Measurements from ENCODE around the gene ERCC2. TPM values are rescaled to one million over a fixed set of nuclear protein-coding genes. Genes with fewer than 3 reads are reported as not detected.
A peak's percentile ranks its signal among the peaks of the same experiment; 100 is the strongest.

ERCC2 gene
- polyA plus RNA-seq, 1 donor (not counting 4 experiments of a cell fraction or from before 2014, with no cell fraction given) = 27.6 TPM

DNA sequence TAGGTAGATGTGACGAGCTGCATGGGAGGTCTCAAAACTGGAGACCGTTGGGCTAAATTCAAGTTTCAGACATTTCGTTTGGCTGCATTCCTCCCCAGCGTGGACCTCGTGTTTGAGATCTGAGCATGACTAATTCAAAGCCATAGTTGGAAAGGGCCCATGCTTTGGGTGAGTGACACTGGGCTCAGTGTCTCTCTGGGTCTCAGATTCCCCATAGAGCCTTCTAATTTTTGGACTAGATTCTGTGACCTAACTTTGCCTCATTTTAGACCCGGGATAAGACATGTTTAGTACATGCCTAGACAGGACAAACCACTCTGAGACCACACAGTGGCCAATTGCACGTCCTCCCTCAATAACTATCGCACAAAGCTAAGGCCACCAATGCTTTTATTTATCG, 64.3 kb downstream of the ERCC2 start:
- Histone ChIP-seq H3K4me3 (ENCODE audit: control insufficient read depth in 2 of 3, extremely low read depth in 1 of 3, insufficient read depth in 2 of 3, low read depth in 1 of 3, low read length in 3 of 3) (peak overlapping the region in 1 of 3 experiments; percentile 13), H3K9me1 (ENCODE audit: control insufficient read depth, extremely low read depth, insufficient read depth, low read length) (no peaks in the 10 kb centered on the region), H3K27ac (ENCODE audit: control insufficient read depth, insufficient read depth, low read length) (no peak overlapping the region), H3K27me3 (ENCODE audit: control insufficient read depth, extremely low read depth, insufficient read depth, low read length) (no peaks in the 10 kb centered on the region), H3K4me1 (ENCODE audit: control insufficient read depth, extremely low read depth, insufficient read depth, low read length) (peaks cover 12% of the 10 kb centered on the region), H3K9ac (ENCODE audit: control insufficient read depth, extremely low read depth, insufficient read depth, low read length) (no peak overlapping the region), H3K4me2 (ENCODE audit: control insufficient read depth, extremely low read depth, insufficient read depth, low read depth, low read length) (peak overlapping the region; percentile 62), H3K9me3 (ENCODE audit: control insufficient read depth, low read depth, low read length) (no peaks in the 10 kb centered on the region), H4K20me1 (ENCODE audit: control insufficient read depth, extremely low read depth, insufficient read depth, low read length) (no peaks in the 10 kb centered on the region), H2AFZ (ENCODE audit: control insufficient read depth, low read length) (no peak overlapping the region), H3K79me2 (ENCODE audit: control insufficient read depth, insufficient read depth, low read length) (no peaks in the 10 kb centered on the region), H3K36me3 (ENCODE audit: control insufficient read depth in 2 of 2, extremely low read depth in 1 of 2, insufficient read depth in 2 of 2, low read length in 2 of 2) (peaks cover 0 to 2% of the 10 kb centered on the region in 2 experiments)
- FAIRE-seq (peak; percentile 77), DNase-seq (ENCODE audit: low read depth, low spot score) (no peak)
- dilution Hi-C loops (cut with MboI; ENCODE audit: extremely low pct_ligation_motif_present, low sequenced_read_pairs) = no loop called here
- TF ChIP-seq EZH2 (IDR thresholded peaks at IDR 0.05; ENCODE audit: low read length) = no peak
- TF ChIP-seq, protein P1, sequence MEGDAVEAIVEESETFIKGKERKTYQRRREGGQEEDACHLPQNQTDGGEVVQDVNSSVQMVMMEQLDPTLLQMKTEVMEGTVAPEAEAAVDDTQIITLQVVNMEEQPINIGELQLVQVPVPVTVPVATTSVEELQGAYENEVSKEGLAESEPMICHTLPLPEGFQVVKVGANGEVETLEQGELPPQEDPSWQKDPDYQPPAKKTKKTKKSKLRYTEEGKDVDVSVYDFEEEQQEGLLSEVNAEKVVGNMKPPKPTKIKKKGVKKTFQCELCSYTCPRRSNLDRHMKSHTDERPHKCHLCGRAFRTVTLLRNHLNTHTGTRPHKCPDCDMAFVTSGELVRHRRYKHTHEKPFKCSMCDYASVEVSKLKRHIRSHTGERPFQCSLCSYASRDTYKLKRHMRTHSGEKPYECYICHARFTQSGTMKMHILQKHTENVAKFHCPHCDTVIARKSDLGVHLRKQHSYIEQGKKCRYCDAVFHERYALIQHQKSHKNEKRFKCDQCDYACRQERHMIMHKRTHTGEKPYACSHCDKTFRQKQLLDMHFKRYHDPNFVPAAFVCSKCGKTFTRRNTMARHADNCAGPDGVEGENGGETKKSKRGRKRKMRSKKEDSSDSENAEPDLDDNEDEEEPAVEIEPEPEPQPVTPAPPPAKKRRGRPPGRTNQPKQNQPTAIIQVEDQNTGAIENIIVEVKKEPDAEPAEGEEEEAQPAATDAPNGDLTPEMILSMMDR (optimal IDR thresholded peaks at IDR 0.05 in 1 of 3, IDR thresholded peaks at IDR 0.05 in 1 of 3, conservative IDR thresholded peaks at IDR 0.05 in 1 of 3; ENCODE audit: extremely low read depth in 1 of 3, insufficient read depth in 2 of 3, low read length in 3 of 3) = no peak

DNA sequence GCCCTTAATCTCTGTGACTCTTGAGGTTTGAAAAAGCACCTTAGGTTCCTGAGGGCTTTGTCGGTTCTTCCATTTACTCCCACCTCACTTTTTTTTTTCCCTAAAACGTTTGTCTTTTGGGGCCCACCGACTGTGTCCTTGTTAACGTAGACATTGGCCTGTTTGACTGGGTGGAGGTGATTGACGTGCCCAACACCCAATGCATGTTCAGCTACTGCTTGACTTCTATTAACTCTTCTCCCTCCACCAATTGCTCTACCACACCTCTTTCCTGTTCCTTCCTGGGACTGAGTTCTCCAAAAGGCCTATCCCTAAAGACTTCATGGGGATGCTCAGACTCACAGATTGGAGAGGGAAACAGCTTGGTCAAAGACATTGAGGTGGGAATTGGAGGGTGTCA, 65.0 kb downstream of the ERCC2 start:
- no peak overlapping the region for H3K27ac ChIP-seq (ENCODE audit: control insufficient read depth, insufficient read depth, low read length)
- no peaks in the 10 kb centered on the region for H3K27me3 ChIP-seq (ENCODE audit: control insufficient read depth, extremely low read depth, insufficient read depth, low read length)
- dilution Hi-C loops (cut with MboI; ENCODE audit: extremely low pct_ligation_motif_present, low sequenced_read_pairs) = no loop called here
- H3K79me2 ChIP-seq (ENCODE audit: control insufficient read depth, insufficient read depth, low read length) = no peaks in the 10 kb centered on the region
- no peak for FAIRE-seq
- H2AFZ ChIP-seq (ENCODE audit: control insufficient read depth, low read length) = no peak overlapping the region
- no peak overlapping the region for H3K9ac ChIP-seq (ENCODE audit: control insufficient read depth, extremely low read depth, insufficient read depth, low read length)
- DNase-seq (ENCODE audit: low read depth, low spot score) = no peak
- TF ChIP-seq, protein P1 (optimal IDR thresholded peaks at IDR 0.05 in 1 of 3, IDR thresholded peaks at IDR 0.05 in 1 of 3, conservative IDR thresholded peaks at IDR 0.05 in 1 of 3; ENCODE audit: extremely low read depth in 1 of 3, insufficient read depth in 2 of 3, low read length in 3 of 3) = no peak
- TF ChIP-seq EZH2 (IDR thresholded peaks at IDR 0.05; ENCODE audit: low read length) = no peak
- no peak overlapping the region for H3K4me3 ChIP-seq (ENCODE audit: control insufficient read depth in 2 of 3, extremely low read depth in 1 of 3, insufficient read depth in 2 of 3, low read depth in 1 of 3, low read length in 3 of 3)
- H3K4me1 ChIP-seq (ENCODE audit: control insufficient read depth, extremely low read depth, insufficient read depth, low read length) = peaks cover 12% of the 10 kb centered on the region
- peak overlapping the region; percentile 62 for H3K4me2 ChIP-seq (ENCODE audit: control insufficient read depth, extremely low read depth, insufficient read depth, low read depth, low read length)
- H4K20me1 ChIP-seq (ENCODE audit: control insufficient read depth, extremely low read depth, insufficient read depth, low read length) = no peaks in the 10 kb centered on the region
- peaks cover 3 to 7% of the 10 kb centered on the region in 2 experiments for H3K36me3 ChIP-seq (ENCODE audit: control insufficient read depth in 2 of 2, extremely low read depth in 1 of 2, insufficient read depth in 2 of 2, low read length in 2 of 2)
- no peaks in the 10 kb centered on the region for H3K9me3 ChIP-seq (ENCODE audit: control insufficient read depth, low read depth, low read length)
- H3K9me1 ChIP-seq (ENCODE audit: control insufficient read depth, extremely low read depth, insufficient read depth, low read length) = no peaks in the 10 kb centered on the region

All from keratinocyte (primary cell).